A673 (cell line): ENCODE data around the gene CLSTN1.

Experiments used
- CTCF ChIP-seq: fragments of 300-800, 200-600 bp; sonication (generic); conservative IDR thresholded peaks from 2 replicates; pipeline ENCODE4 v1.5.1; 2017; ENCODE audit warnings: low read depth, mild to moderate bottlenecking, antibody characterized with exemption, low read length, moderate library complexity, mixed read lengths
- EZH2 ChIP-seq: fragments of 200-600 bp; sonication (generic); IDR thresholded peaks from 2 replicates; pipeline ENCODE4 v1.6.1; 2017; ENCODE audit warnings: borderline replicate concordance, low read depth, mild to moderate bottlenecking, mixed read lengths, antibody characterized with exemption, low read length; ENCODE audit not compliant: poor library complexity, severe bottlenecking

DNA sequence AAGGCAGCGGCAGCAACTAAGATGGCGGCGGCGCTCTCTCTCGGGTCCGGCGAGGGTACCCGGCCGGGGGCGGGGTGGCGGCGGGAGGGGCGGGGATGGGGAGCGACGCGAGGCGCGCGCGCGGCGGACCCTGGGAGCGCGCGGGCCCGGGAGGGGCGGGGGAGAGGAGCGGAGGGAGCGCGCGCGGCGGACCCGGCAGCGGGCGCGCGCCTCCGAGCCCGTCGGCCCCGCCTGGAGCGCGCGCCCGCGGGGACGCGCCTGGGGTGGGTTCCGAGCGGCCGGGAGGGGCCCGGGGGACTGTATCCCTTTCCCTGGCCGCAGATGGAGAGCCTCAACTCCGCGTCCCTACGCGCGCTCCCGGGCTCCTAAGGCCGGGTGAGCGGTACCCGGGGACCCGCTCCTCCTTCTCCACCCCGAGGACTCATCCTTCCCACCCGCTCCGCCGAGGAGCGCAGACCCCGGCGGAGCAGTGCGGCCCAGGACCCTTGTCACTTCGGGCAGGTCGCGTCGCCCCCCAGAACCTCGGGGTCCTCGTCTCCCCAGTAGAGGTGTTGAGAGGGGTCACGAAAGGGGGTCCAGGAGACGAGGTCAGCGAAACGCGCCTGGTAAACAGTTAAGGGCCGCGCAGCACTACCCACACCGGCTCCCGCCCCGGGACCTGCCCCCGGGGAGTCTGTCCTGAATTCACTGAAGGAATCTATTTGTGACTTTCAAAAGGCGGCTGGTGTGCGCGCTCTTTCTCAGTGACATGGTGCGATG, at the start of gene CLSTN1:
- TF ChIP-seq CTCF (no peak), EZH2 (no peak)
